ENCODE measurements around the gene NR3C2. TPM values are rescaled to one million over a fixed set of nuclear protein-coding genes. Genes with fewer than 3 reads are reported as not detected.
A peak's percentile ranks its signal among the peaks of the same experiment; 100 is the strongest.

Gene NR3C2
- total and polyA plus RNA-seq, 2 experiments from 2014 or later = 1.2 to 3.0 TPM

- Histone ChIP-seq H3F3A (replicated peaks; ENCODE audit: low read depth) (no peaks in the 10 kb centered on the region), H3K4me1 (ENCODE audit: insufficient read depth) (peaks cover 26% of the 10 kb centered on the region; the same call in 1 of the 2 replicates), H3K4me2 (no peak overlapping the region), H3K27me3 (ENCODE audit: insufficient read depth) (no peaks in the 10 kb centered on the region), H3K9me2 (ENCODE audit: insufficient read depth) (no peaks in the 10 kb centered on the region), H3K36me3 (ENCODE audit: insufficient read depth) (no peaks in the 10 kb centered on the region), H2AFZ (no peak overlapping the region), H4K20me1 (replicated peaks; ENCODE audit: insufficient read depth) (no peaks in the 10 kb centered on the region), H3K27ac (ENCODE audit: low read depth) (no peak overlapping the region), H3K4me3 (no peak overlapping the region), H3K79me2 (replicated peaks; ENCODE audit: insufficient read depth) (no peaks in the 10 kb centered on the region)
- DNase-seq (ENCODE audit: low spot score) (peak; percentile 23), ATAC-seq (peak; percentile 48)
- peaks cover 35% of the 10 kb centered on the region for H3K4me1 Mint-ChIP-seq
- no peaks in the 10 kb centered on the region for H3K36me3 Mint-ChIP-seq (ENCODE audit: low read depth)
- H3K27me3 Mint-ChIP-seq (ENCODE audit: insufficient read depth, low read depth, poor library complexity) = no peaks in the 10 kb centered on the region
- H3K4me3 Mint-ChIP-seq = no peak overlapping the region
- no peak for TF ChIP-seq ZNF462 (CRISPR knock-in tag; IDR thresholded peaks at IDR 0.05)
- TF ChIP-seq, protein P1, sequence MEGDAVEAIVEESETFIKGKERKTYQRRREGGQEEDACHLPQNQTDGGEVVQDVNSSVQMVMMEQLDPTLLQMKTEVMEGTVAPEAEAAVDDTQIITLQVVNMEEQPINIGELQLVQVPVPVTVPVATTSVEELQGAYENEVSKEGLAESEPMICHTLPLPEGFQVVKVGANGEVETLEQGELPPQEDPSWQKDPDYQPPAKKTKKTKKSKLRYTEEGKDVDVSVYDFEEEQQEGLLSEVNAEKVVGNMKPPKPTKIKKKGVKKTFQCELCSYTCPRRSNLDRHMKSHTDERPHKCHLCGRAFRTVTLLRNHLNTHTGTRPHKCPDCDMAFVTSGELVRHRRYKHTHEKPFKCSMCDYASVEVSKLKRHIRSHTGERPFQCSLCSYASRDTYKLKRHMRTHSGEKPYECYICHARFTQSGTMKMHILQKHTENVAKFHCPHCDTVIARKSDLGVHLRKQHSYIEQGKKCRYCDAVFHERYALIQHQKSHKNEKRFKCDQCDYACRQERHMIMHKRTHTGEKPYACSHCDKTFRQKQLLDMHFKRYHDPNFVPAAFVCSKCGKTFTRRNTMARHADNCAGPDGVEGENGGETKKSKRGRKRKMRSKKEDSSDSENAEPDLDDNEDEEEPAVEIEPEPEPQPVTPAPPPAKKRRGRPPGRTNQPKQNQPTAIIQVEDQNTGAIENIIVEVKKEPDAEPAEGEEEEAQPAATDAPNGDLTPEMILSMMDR (conservative IDR thresholded peaks at IDR 0.05; ENCODE audit: low read depth in 2 of 2) = no peak
- TF ChIP-seq POLR2AphosphoS5 (IDR thresholded peaks at IDR 0.05; ENCODE audit: low read depth) = no peak
- TF ChIP-seq, protein P2, sequence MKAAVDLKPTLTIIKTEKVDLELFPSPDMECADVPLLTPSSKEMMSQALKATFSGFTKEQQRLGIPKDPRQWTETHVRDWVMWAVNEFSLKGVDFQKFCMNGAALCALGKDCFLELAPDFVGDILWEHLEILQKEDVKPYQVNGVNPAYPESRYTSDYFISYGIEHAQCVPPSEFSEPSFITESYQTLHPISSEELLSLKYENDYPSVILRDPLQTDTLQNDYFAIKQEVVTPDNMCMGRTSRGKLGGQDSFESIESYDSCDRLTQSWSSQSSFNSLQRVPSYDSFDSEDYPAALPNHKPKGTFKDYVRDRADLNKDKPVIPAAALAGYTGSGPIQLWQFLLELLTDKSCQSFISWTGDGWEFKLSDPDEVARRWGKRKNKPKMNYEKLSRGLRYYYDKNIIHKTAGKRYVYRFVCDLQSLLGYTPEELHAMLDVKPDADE (IDR thresholded peaks at IDR 0.05) = no peak
- TF ChIP-seq CREB1 (CRISPR knock-in tag; IDR thresholded peaks at IDR 0.05; ENCODE audit: low read depth) = no peak
- no peak for TF ChIP-seq NANOG (IDR thresholded peaks at IDR 0.05; ENCODE audit: borderline replicate concordance)
- no peak for TF ChIP-seq ZNF331 (CRISPR knock-in tag; IDR thresholded peaks at IDR 0.05; ENCODE audit: low read depth)
- TF ChIP-seq ZNF114 (CRISPR knock-in tag; IDR thresholded peaks at IDR 0.05) = no peak
- TF ChIP-seq, protein P3, sequence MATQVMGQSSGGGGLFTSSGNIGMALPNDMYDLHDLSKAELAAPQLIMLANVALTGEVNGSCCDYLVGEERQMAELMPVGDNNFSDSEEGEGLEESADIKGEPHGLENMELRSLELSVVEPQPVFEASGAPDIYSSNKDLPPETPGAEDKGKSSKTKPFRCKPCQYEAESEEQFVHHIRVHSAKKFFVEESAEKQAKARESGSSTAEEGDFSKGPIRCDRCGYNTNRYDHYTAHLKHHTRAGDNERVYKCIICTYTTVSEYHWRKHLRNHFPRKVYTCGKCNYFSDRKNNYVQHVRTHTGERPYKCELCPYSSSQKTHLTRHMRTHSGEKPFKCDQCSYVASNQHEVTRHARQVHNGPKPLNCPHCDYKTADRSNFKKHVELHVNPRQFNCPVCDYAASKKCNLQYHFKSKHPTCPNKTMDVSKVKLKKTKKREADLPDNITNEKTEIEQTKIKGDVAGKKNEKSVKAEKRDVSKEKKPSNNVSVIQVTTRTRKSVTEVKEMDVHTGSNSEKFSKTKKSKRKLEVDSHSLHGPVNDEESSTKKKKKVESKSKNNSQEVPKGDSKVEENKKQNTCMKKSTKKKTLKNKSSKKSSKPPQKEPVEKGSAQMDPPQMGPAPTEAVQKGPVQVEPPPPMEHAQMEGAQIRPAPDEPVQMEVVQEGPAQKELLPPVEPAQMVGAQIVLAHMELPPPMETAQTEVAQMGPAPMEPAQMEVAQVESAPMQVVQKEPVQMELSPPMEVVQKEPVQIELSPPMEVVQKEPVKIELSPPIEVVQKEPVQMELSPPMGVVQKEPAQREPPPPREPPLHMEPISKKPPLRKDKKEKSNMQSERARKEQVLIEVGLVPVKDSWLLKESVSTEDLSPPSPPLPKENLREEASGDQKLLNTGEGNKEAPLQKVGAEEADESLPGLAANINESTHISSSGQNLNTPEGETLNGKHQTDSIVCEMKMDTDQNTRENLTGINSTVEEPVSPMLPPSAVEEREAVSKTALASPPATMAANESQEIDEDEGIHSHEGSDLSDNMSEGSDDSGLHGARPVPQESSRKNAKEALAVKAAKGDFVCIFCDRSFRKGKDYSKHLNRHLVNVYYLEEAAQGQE (IDR thresholded peaks at IDR 0.05; ENCODE audit: unreplicated experiment) = no peak
- TF ChIP-seq STAT1 (IDR thresholded peaks at IDR 0.05; ENCODE audit: unreplicated experiment) = no peak
- TF ChIP-seq EZH2 (IDR thresholded peaks at IDR 0.05; ENCODE audit: low read depth, unreplicated experiment) = no peak
- TF ChIP-seq JUNB (IDR thresholded peaks at IDR 0.05; ENCODE audit: unreplicated experiment) = no peak
- no peaks in the 10 kb centered on the region for H3K9me3 Mint-ChIP-seq
- no peak overlapping the region; the same call in 1 of the 2 replicates for H3K27ac Mint-ChIP-seq
These were observed 380.4 kb downstream of the NR3C2 start for GRCh38 chr4:148061795-148062194.
